GM18907 (cell line): ENCODE measurements around the gene PRSS22.
"Not testable (repeated sequence)": the region's sequence is repeated elsewhere in the genome, so short reads cannot be mapped to it uniquely, and the experiment has no call there.

ENCODE experiments used
- ATAC-seq: cut with Tn5 transposase; IDR thresholded peaks from one replicate; pipeline ENCODE4 v1.9.1; 2021; ENCODE audit warnings: mild to moderate bottlenecking, moderate library complexity; ENCODE audit not compliant: unreplicated experiment

The PRSS22 gene, protein sequence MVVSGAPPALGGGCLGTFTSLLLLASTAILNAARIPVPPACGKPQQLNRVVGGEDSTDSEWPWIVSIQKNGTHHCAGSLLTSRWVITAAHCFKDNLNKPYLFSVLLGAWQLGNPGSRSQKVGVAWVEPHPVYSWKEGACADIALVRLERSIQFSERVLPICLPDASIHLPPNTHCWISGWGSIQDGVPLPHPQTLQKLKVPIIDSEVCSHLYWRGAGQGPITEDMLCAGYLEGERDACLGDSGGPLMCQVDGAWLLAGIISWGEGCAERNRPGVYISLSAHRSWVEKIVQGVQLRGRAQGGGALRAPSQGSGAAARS

GRCh38 chr16:2857451-2858244 is at the start of gene PRSS22:
PRSS22 (minus strand) TSS chr16:2858170; CDS start chr16:2858104, 66 bp downstream.
- ATAC-seq, result no peak

- ATAC-seq, result not testable (repeated sequence)
These were observed 49.2 kb upstream of the PRSS22 start for GRCh38 chr16:2907084-2907753.

- ATAC-seq, result no peak
These were observed 48.0 kb upstream of the PRSS22 start for GRCh38 chr16:2905988-2906387.

DNA sequence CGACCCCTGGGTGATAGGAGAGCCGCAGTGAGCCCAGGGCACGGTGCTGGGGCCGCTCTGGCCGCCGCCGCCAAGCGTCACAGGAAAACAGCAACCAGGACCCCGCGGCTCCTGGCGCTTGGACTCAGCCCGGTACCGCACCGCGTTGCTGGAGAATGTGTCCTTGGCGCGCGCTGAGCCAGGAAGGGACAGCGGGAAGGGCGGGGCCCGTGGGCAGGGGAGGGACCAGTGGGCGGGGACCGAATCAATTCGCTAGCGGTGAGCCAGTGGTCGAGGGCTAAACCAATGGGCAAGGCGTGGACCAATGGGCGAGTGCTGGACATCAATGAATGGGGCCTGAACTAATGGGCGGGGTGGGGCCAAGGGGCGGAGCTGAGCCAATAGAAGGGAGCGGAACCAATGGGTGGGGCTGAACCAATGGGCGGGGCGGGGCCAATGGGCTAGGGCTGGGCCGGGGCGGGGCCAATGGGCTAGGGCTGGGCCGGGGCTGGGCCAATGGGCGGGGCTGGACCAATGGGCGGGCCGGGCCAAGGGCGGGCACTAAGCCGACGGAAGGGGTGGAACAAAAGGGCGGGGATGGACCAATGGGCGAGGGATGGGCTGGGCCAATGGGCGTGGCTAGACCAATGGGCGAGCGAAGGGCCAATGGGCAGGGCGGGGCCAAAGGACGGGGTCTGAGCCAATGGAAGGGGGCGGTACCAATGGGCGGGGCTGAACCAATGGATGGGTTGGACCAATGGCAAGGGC is 47.4 kb upstream of the PRSS22 start:
- peak; percentile 68 for ATAC-seq

DNA sequence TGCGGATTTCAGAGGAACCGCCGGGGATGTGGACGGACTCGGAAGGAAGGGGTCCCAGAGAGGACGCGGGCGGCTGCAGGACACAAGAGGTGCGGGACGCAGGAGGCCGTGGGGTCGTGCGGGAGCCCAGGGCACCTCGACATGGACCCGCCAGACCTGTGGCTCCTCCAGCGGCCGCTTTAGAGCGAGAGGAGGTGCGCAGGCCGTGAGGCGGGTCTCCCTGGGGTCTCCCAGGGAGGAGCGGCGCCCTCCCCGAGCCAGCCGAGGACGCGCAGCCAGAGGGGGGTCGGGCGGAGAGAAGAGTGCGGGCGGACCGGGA is 46.9 kb upstream of the PRSS22 start:
- ATAC-seq, result peak; percentile 15

DNA sequence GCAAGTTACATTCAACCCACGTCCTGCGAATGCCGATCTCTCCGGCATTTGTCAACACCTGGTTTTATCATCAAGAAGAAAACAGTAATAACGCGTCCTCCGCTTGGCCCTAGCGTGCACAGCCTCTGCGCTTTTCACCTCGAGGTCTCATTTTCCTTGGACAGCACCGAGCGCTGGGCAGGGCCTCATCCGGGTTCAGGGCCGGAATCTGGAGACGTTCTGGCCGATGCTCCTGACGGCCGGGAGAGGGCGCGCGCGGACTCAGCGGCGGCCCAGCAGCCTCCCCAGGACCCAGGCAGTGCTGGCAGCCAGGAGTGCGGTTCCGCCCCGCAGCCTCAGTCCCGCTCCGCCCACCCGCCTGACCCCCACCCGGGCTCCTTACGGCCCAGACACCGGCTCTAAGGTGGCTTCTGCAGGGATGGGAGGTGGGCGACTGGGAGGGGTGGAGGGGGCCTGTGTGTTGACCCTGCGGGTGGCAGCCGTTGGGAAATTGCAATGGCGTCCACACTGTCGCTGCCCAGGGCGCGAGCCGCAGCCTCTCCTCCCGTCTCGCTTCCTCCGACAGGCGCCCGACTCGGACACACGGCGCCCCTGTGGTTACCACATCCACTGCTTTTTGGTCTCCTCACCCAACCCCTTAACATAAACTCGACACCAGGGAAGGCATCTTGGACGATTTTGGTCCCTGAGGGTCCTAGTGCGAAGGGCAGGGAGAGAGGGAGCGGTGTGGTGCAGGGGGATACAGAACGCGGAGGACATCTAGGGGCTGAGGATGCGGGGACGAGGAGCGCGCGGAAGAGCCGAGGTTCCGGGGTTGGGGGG is 46.3 kb upstream of the PRSS22 start:
- ATAC-seq, result peak; percentile 52

DNA sequence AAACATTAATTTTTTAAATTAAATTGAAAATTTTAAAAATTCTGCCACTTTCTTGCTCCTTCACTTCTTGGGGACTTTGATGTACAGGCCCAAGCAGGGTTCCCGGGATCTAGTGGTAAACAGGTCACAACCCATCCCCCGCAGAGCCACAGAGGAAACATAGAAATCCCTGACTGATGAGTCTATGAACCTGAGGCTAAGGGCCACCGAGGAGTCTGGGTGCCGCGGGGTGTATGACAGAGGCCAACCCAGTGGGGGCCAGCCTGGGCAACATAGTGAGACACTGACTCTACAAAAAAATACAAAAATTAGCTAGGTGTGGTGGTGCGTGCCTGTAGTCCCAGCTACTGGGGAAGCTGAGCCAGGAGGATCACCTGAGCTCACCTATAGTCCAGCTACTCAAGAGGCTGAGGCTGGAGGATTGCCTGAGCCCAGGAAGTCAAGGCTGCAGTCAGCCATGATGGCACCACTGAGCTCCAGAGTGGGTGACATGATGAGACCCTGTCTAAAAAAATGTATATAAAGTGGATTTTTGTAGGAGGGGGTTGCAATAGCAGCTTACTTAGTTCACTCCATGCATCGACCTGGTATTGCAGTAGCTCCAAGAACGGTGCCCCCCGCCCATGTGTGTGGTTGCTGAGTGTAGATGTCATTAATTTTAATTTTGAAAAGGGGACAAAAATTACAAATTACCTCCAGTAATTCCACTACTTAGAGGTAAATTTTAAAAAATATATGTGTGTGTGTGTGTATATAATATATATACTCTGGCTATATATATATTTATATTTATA is 44.6 kb upstream of the PRSS22 start:
- ATAC-seq, result no peak

- ATAC-seq, result no peak
These were observed 42.6 kb upstream of the PRSS22 start for GRCh38 chr16:2900526-2901075.

- ATAC-seq, result no peak
These were observed 41.6 kb upstream of the PRSS22 start for GRCh38 chr16:2899564-2900072.

GRCh38 chr16:2898831-2899563 is 41.0 kb upstream of the PRSS22 start:
- no peak for ATAC-seq

DNA sequence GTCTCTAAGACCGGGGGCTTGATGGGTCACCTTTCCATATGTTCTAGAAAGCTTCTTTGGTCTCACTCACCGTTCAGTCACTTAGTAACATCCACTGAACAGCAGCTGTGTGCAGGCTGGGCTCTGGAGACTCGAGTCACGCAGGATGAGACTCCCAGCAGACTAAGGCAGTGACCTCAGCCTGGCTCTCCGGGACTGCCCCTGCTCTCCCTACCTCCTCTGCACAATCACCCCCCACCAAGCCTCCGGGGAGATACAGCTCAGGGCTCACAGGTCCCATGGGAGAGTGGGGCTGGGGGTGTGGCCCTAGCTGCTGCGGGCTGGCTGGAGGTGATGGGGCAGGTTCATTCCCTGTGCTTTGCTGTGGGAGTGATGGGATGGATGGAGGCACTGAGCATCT is 39.1 kb upstream of the PRSS22 start:
- ATAC-seq, result peak; percentile 65

- no peak for ATAC-seq
These were observed 38.6 kb upstream of the PRSS22 start for GRCh38 chr16:2896480-2897010.

GRCh38 chr16:2895813-2896212 is 37.8 kb upstream of the PRSS22 start:
- ATAC-seq, result no peak

GRCh38 chr16:2894231-2894630 is 36.3 kb upstream of the PRSS22 start:
- no peak for ATAC-seq

- ATAC-seq, result no peak
These were observed 26.1 kb upstream of the PRSS22 start for GRCh38 chr16:2884041-2884451.

DNA sequence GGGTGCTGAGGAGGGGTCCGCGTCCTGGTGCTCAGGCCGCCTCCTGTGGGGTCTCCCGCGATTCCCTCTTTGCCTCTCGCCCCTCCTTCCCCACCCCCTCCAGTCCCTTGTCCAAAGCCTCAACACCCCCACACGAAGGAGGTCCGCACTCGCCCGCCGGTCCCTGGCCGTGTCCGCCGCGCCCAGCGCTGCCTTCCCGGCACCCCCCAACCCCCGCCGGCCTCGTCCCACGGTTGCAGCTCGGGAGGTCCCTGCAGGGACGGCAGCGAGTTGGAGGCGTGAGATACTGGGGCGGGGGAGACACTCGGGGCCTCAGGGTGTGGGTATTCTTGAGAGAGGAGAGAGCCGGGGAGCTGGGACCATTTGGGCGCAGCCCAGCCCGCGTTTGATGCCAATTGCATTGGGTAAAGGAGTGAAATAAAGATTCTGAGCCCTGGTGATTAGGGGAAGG is 25.5 kb upstream of the PRSS22 start:
- ATAC-seq, result no peak

- peak; percentile 93 for ATAC-seq
These were observed 24.9 kb upstream of the PRSS22 start, which contains the start of gene FLYWCH2 for GRCh38 chr16:2882650-2883457. FLYWCH2 (plus strand) TSS chr16:2883215; CDS start chr16:2896450, 13,235 bp downstream.
